Activated CD4-positive, alpha-beta T cell treated with anti-CD3 and anti-CD28 coated beads, Interleukin-2, amount 50 U/mL, for 4 hours (primary cell): ENCODE data around the gene ZYX.
"Not testable (repeated sequence)": the region's sequence is repeated elsewhere in the genome, so short reads cannot be mapped to it uniquely, and the experiment has no call there.

Experiments used
- DNase-seq, 2 experiments: peaks; one replicate each; pipeline ENCODE4 v3.0.0-alpha.2; 2020

ZYX gene

DNA sequence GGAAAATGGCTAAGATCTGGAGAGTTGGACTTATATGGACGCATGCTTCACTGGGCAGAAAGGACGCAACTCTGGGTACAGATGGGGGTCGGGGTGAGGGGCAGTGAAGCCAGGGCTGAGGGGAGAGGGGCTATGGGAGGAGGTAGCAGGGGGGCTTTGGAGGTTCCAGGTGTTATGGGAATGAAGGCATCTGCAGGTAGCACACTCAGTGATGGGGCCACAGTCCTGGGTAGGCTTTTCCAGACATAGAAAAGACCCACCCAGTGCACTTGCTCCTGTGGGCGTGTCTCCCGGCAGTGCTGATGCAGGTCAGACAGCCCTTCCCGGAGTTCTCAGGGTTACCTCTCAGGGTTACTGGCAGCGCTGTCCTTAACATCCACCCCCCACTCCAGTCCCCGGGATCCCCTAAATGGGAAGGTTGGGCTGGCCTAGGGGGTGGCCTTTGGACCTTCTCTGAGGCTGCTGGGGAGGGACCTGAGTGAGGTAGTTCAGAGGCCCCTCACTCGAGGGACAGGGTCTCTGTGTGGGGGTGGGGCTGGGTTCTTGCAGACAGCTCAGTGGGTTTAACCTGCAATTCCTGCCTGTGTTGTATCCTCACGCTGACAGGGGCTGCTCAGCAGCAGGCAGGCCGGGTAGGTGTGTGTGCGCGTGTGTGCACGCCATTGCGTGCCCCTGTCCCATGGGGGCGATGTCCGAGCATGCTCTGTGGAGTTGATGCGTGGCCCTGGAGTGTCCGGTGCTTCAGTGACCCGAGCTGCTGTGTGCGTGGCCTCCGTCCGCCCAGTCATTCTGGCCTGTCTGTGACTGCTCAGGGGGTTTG, 6.2 kb downstream of the ZYX start:
- no peak for DNase-seq

DNA sequence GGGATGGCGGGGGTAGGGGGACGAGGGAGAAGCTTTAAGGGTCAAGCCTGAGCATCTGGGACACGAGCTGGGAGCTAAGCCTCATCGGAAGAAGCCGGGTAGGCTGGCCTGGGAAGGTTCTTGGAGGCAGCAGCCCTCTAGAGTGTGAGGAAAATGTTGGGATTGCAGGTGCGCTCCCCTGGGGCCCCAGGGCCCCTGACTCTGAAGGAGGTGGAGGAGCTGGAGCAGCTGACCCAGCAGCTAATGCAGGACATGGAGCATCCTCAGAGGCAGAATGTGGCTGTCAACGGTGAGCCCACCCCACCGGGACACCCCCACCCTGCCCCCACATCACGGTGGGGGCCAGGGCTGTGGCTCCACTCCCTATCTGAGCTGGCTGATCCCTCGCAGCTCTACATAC, 6.9 kb downstream of the ZYX start:
- no peak for DNase-seq

DNA sequence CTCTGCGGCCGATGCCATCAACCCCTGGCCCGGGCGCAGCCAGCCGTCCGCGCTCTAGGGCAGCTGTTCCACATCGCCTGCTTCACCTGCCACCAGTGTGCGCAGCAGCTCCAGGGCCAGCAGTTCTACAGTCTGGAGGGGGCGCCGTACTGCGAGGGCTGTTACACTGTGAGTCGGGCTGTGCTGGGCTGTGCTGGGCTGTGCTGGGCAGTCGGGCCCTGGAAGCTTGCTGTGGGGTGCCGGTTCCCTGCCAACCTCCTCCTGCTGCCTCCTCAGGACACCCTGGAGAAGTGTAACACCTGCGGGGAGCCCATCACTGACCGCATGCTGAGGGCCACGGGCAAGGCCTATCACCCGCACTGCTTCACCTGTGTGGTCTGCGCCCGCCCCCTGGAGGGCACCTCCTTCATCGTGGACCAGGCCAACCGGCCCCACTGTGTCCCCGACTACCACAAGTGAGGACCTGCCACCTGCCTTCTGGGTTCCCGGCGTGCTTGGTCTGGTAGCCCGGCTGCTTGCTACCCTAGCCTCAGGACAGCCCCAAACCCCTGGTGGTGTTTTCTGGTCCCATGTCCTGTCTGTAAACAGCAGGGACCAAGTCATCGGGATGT, 7.5 kb downstream of the ZYX start:
- DNase-seq, result no peak

DNA sequence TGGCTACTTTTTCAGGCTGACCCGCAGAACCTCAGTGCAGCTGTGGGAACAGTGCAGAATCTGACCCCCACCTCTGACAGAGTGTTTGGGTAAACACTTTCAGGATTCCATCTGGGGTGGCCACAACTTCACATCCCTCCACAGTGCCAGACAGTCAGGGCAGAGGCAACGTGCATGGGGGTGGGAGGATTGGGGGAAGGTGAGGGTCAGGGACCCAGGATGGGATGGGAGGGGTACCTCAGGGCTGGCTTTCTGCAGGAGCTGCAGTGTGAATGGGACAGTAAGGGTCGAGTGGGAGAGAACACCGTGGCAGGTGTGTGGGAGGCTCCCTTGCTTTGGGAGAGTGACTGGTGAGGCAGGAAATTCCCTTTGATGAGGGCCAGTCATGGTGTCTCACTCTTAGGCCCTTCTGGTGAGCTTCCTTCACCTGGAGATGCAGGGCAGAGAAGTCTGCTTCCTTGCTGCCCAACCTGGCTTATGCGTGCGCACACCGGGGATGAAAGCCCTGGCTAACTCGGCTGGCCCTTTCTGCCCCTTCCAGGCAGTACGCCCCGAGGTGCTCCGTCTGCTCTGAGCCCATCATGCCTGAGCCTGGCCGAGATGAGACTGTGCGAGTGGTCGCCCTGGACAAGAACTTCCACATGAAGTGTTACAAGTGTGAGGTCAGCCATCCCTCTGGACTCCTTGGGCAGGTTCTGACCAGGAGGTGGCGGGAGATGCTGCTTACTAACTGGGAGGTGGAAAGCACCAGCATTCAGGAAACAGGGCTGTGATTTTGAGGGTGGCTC, 8.4 kb downstream of the ZYX start:
- DNase-seq, result no peak

DNA sequence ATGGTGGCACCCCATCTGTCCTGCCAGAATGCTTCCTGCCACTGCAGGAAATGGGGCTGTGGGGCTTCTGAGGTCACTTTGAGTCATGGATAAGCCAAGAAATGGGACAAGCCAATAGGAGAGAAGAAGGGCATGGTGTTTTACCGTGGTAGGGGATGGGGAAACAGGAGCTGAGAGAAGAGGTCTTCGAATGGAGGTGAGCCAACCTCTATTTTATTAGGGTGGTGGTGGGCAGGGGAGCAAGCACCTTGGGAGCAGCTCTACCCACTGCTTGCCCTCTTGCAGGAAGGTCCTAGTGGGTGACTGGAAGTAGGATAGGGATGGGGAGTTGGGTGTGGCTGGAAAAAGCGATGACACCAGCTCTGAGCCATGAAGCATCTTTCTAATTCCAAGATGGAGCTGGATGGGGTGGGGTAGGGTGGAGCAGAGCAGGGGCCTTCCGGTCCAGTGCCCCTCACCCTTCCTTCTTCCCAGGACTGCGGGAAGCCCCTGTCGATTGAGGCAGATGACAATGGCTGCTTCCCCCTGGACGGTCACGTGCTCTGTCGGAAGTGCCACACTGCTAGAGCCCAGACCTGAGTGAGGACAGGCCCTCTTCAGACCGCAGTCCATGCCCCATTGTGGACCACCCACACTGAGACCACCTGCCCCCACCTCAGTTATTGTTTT, 9.1 kb downstream of the ZYX start:
- DNase-seq, result no peak

DNA sequence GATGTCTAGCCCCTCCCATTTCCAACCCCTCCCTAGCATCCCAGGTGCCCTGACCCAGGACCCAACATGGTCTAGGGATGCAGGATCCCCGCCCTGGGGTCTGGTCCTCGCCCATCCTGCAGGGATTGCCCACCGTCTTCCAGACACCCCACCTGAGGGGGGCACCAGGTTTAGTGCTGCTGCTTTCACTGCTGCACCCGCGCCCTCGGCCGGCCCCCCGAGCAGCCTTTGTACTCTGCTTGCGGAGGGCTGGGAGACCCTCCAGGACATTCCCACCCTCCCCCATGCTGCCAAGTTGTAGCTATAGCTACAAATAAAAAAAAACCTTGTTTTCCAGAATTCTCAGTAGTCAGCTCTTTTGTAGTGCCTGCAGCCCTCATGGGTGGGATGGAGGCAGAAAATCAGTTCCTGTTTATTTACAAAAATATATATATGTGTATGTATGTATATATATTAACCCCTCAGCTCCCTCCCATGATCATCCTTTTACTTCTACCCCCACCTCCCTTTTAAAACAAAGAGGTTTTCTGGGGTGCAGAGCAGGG, 9.7 kb downstream of the ZYX start:
- no peak for DNase-seq

DNA sequence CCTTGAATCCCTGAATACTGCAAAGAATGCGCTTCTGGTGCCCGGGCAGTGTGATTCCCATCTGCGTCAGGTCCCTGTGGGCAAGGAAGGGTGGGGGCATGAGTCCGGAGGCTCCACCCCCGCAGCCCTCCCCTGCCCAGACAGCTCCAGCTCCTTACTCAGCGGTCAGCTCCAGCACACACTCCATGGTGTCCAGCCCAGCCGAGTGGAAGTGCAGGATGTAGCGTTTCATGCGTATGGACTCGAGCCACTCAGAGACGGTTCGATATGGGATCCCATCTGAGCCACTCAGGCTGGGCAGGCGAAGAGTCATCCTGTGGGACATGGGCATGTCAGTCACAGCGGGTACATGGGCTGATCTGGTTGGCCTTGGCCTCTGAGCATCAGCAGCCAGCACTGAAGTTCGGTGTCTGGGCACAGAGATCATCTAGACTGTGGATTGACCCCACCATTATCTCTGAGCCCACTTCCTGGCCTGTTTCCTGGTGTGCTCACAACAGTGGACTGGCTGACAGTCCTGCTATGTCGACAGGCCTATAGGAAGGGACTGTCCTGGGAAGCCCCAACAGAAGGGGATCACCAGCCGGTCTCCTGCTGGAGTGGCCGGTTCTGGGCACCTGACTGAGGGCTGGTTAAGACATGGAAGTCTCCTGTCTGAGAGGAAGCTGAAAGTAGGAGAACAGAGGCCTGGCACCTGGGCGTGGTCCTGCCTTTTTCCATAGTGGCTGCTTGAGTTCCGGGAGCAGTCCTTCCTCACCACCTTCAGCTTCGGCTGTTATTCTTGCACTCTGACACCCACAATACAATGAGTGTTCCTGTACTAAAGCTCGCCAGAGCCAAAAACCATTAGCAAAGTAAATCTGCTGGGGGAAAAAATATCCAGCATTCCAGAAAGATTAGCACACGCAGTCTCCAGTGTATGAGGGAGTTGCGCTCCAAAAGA, 10.6 kb downstream of the ZYX start:
- no peak for DNase-seq

DNA sequence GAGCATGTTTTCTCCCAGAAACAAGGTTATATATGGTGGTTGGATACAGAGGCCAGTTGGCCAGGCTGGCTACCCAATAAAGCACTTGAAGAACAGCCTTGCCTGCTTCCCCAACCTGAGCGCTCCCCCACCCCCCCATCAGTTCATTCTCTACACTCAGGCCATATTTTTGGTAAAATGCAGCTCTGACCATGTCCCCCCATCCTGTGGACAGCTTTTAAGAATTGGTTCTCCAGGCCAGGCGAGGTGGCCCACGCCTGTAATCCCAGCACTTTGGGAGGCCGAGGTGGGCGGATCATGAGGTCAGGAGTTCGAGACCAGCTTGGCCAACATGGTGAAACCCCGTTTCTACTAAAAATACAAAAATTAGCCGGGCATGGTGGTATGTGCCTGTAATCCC, 11.3 kb downstream of the ZYX start:
- DNase-seq, result not testable (repeated sequence)

DNA sequence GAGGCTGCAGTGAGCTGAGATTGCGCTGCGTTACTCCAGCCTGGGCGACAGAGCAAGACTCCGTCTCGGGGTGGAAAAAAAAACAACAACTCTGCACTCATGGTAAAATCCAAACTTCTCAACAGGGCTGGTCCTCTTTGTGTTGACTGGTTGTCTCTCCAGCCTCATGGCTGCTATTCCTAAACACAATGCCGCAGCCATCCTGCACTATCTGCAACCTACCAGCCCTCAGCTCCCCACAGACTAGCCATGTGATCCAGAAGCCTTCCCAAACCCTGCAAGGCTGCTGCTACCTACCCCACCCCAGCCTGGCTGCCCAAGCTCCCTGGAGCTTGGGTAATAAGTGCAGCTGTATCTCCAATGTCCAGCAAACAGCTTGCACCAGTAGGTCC, 11.7 kb downstream of the ZYX start:
- no peak for DNase-seq

DNA sequence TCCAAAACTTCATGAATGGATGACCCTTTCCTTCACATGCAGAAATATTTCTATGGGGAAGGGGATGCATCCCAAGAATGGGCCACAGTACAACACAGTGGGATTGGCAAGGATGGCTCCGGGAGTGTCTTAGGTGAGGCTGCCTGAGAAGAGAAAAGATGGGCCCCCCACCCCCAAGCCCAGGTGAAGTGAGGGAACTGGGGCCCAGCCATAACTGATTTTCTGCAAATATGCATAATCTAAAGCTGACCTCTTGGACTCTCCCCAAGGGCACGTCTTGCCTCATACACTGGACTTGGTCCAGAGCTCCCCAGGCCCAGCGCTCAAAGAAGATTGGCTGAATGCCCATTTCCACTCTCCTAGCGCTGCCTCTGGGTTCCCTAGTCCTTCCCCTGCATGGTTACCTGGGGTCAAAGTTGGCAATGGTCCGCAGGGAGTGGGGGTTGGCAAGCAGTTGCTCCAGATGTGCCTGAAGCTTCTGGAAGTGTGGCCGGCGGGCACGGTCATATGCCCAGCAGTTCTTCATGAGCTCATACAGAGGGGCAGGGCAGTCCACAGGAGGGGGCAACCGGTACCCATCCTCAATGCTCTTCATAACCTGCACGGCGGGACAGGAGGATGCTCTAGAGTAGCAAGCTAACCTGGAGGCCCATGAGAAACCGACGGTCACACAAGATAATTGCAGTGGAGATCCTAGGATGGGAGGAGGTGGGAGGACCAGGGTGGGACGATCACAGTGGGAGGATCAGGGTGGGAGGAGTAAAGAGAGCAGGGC, 12.3 kb downstream of the ZYX start:
- no peak for DNase-seq

DNA sequence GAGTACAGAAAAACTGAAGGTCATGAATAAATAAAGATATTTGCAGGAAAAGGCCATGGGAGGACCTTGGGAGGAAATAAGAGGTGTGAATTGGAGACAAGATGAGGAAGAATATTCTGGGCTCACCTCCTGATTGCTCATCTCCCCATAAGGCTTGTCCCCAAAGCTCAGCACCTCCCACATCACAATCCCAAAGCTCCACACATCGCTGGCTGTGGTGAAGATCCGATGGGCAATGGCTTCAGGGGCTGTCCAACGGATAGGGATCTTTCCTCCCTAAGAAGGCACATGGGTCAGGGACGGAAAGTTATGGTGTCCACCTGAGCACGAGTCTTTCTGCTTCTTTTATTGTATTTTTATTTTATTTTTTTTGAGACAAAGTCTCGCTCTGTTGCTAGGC, 12.9 kb downstream of the ZYX start:
- no peak for DNase-seq

DNA sequence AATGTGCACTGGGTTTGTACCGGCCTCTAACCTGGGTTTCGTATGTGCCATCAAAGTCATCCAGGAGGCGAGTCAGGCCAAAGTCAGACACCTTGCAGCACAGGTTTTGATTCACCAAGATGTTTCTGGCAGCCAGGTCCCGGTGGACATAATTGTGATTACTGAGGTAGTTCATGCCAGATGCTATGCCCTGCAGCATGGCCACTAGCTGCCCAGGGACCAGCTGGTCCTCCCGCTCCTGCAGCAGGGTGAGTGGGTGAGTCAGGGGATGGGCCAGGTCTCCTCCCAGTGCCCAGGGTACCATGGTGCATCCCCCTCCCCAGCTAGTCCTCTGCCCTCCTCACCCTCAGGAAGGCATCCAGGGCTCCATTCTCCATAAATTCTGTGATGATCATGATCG, 13.6 kb downstream of the ZYX start:
- DNase-seq, result no peak

DNA sequence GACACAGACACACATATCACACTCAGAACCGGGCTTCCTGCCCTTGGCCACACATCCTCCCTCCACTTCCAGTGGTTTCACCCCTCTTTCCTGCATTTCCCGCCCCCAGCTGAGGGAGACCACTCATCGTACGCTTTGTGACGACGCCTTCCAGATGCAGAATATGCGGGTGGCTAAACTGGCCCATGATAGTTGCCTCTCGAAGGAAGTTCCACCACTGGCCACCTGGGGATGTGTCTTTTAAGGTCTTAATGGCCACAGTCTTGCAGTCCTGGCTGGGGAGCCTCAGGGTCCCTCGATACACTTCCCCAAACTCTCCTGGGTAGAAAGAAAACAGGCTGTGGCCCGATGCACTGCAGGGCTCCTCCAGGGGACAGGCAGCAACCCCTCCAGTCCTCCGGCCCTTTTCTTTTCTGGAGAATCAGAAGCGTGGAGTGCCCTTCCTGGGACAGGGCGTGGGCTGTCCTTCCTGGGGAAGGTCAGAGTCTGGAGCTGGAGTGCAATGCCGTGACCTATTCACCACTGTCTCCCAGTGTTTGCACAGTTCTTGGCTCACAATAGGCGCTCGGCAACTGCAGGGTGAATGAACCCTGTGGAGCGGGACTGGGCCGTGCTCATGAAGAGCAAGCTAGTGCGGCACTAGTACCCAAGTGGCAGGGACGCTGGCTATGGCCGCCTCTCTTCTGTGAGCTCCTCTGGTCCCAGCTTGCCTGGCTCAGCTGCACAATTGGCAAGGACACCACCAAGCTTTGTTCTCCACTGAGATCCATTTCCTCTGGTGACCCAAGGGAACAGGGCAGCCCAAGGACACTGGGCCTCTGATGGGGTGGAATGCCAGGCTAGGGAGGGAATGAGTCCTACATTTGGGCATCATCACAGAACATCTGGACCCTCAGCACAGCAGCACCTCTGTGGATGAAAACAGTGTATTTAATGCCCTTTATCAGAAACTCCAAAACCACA, 14.3 kb downstream of the ZYX start:
- no peak for DNase-seq

DNA sequence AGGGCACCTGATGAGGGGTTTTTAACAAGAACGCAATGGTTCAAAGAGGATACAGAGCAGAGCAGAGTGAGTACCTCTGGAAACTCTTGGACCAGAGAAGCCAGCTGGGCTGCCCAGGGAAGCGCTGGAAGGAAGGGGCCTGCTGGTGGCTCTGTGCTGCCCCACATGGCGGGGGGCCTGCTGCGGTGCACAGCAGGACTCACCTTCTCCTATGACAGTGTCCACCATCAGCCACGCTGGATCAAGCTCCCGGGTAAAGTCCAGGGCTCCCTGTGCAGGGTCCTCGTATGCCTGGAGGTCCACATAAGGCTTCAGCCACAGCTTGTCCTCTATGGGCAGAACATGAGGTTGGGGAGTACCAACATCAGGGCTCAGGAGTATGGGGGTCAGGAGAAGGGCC, 15.0 kb downstream of the ZYX start:
- DNase-seq, result no peak

DNA sequence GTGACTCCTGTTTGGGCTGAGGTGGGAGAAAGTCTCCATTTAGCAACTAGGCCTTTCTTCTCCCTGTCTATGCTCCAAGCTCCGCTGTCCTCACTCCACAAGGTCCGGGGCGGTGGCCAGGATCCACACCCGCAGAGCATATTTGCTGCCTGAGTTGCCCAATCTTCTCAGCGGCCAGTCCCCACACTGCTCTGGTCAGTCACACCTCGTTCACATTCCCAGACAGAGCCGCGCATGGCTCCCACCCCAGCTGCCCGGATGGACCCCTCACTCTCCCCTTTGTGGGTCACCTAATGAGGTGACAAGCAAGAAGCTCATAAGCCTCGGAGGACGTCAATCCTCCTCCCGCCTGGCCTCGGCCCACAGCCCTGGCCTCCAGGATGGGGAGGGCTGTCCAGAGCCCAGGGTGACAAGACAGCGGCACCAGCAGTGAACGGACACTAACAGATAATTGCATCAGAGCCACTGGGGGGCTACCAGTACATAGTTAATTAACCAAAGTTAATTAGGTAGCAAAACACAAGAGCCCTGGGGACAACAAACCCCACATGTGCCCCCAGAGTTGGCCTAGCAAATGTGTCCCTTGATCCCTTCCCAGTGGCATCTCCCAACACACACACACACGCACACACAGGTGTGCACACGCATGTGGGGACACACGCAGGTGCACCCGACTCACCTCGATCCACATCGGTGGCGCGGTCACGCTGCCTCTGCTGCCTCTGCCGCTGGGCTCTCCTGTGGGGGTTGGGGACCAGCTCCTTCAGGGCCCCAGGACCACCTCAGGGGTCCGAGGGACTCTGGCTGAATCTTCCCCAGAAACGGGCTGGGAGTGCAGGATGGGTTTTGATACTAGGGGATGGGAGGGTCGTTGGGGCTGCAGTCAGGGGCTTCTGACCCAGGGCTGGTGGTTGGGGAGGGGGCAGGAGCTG, 15.7 kb downstream of the ZYX start:
- no peak for DNase-seq

DNA sequence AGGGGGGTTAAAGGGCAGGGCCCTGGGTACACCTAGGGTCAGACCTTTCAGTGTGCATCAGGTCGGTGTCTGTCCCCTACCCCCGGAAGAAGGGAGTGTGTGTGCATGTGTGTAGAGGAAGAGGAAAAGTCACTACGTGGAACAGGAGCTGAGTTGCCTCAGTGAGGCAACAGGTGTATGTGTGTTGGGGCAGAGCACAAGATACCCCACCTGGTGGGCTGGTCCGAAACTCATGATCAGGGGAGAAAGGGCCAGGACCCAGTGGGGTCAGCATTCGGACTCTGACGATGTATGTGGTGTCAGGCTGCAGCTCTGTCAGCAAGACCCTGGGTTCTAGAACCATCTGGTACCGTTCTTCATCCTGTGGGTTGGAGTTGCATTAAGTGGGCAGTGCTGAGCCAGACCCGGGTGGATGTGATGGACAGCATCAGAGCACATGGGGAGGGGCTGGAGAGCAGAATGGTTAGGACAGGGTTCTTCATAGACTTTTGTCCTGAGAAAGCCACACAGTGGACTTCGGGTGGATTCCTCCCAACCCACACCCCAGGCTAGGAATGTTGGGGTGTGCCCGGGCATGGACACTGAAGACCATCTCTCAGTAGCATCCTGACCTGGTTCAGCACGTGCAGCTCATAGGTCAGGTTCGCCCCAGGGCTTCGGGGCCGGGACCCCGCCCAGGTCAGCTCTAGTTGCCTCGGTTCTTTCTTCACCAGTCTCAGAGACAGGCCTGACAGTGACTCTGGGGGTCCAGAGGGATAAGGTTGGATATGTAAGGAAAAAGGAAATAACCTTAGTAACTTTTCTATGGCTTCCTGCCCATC, 16.8 kb downstream of the ZYX start:
- no peak for DNase-seq

DNA sequence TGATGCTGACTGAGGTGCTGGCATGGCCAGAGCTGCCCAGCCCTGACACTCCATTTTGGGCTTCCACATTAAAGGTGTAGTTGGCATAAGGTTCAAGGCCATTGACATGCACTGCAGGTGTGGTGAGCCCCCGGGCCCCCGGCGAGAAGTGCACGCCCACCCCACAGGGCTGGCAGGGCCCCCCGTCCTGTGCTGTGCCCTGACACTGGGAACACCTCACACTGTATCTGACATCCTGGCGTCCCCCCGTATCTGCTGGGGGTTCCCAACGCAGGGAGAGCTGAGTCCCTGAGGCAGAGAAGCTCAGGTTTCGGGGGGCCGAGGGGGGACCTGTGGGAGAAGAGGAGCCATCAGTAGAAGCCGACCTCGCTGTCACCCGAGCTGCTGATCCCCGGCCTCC, 17.5 kb downstream of the ZYX start:
- no peak for DNase-seq

DNA sequence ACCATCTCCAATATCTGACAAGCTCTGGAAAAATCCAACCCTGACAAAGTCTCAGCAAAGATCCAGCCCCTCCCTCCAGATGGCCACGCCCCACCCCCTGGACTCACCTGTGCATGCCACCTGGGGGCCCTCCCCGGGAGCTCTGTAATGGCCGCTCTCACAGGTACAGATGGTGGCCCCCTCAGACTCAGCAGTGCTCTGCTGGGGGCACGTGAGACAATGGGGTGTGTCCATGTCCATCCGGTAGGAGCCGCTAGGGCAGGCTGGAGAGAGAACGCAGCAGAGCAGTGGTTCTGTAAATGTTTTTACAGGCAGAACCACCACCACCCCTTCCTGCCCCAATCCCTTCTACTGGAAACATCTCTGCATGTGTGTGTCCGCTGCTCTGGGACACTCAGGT, 18.0 kb downstream of the ZYX start:
- no peak for DNase-seq
